ENCODE data around the gene VWA5B1. TPM values are rescaled to one million over a fixed set of nuclear protein-coding genes. Genes with fewer than 3 reads are reported as not detected.

The VWA5B1 gene
- total RNA-seq, 4 donors from 2014 or later, result not detected

GRCh38 chr1:20312818-20313217, 22.1 kb downstream of the VWA5B1 start:
- H3K36me3 ChIP-seq, result no peaks in the 10 kb centered on the region
- DNase-seq (ENCODE audit: low spot score in 2 of 2), result no peak
- no peak overlapping the region for H3K4me3 ChIP-seq
- no peaks in the 10 kb centered on the region for H3K9me3 ChIP-seq
- TF ChIP-seq CTCF (IDR thresholded peaks at IDR 0.05) (no peak), POLR2A (IDR thresholded peaks at IDR 0.05) (no peak), EP300 (IDR thresholded peaks at IDR 0.05) (no peak)
- H3K4me1 ChIP-seq, result no peaks in the 10 kb centered on the region
- 91 to 93% methylated on average over 11 to 12 of the region's 12 CpGs for WGBS, 2 donors
- no peaks in the 10 kb centered on the region for H3K27me3 ChIP-seq
- no peak overlapping the region for H3K27ac ChIP-seq

- peaks cover 0 to 4% of the 10 kb centered on the region in 2 donors for H3K27me3 ChIP-seq
- WGBS, 2 donors, result 91 to 92% methylated on average over 11 of the region's 11 CpGs
- no peaks in the 10 kb centered on the region for H3K9me3 ChIP-seq
- H3K4me1 ChIP-seq, result no peaks in the 10 kb centered on the region
- TF ChIP-seq EP300 (IDR thresholded peaks at IDR 0.05) (no peak), CTCF (IDR thresholded peaks at IDR 0.05) (no peak)
- no peak overlapping the region for H3K4me3 ChIP-seq
- H3K27ac ChIP-seq, result no peak overlapping the region
- no peaks in the 10 kb centered on the region for H3K36me3 ChIP-seq
- no peak for DNase-seq (ENCODE audit: low spot score in 2 of 2)
Measured at GRCh38 chr1:20317471-20317870, 26.8 kb downstream of the VWA5B1 start.

- H3K27ac ChIP-seq, result no peak overlapping the region
- no peaks in the 10 kb centered on the region for H3K36me3 ChIP-seq
- 89 to 91% methylated on average over 12 to 14 of the region's 14 CpGs for WGBS, 2 donors
- H3K4me3 ChIP-seq, result no peak overlapping the region
- no peak for DNase-seq (ENCODE audit: low spot score in 2 of 2)
- peaks cover 0 to 4% of the 10 kb centered on the region in 2 donors for H3K27me3 ChIP-seq
- no peak for TF ChIP-seq POLR2A (IDR thresholded peaks at IDR 0.05)
- TF ChIP-seq CTCF (IDR thresholded peaks at IDR 0.05), result no peak
- TF ChIP-seq EP300 (IDR thresholded peaks at IDR 0.05), result no peak
- no peaks in the 10 kb centered on the region for H3K4me1 ChIP-seq
- no peaks in the 10 kb centered on the region for H3K9me3 ChIP-seq
Measured at GRCh38 chr1:20318521-20318920, 27.8 kb downstream of the VWA5B1 start.

GRCh38 chr1:20318971-20319370, 28.3 kb downstream of the VWA5B1 start:
- H3K27ac ChIP-seq, result no peak overlapping the region
- H3K9me3 ChIP-seq, result no peaks in the 10 kb centered on the region
- H3K4me1 ChIP-seq, result no peaks in the 10 kb centered on the region
- WGBS, 2 donors, result 74% methylated on average over 4 of the region's 4 CpGs
- no peaks in the 10 kb centered on the region for H3K36me3 ChIP-seq
- H3K27me3 ChIP-seq, result peaks cover 0 to 7% of the 10 kb centered on the region in 2 donors
- no peak overlapping the region for H3K4me3 ChIP-seq
- DNase-seq (ENCODE audit: low spot score in 2 of 2), result no peak
- TF ChIP-seq POLR2A (IDR thresholded peaks at IDR 0.05) (no peak), EP300 (IDR thresholded peaks at IDR 0.05) (no peak), CTCF (IDR thresholded peaks at IDR 0.05) (no peak)

- Histone ChIP-seq H3K27me3 (peaks cover 0 to 12% of the 10 kb centered on the region in 2 donors), H3K4me1 (no peaks in the 10 kb centered on the region), H3K4me3 (no peak overlapping the region), H3K36me3 (no peaks in the 10 kb centered on the region), H3K9me3 (no peaks in the 10 kb centered on the region), H3K27ac (no peak overlapping the region)
- no peak for TF ChIP-seq EP300 (IDR thresholded peaks at IDR 0.05)
- no peak for TF ChIP-seq POLR2A (IDR thresholded peaks at IDR 0.05)
- no peak for TF ChIP-seq CTCF (IDR thresholded peaks at IDR 0.05)
- WGBS, 2 donors, result 76 to 79% methylated on average over 11 of the region's 11 CpGs
- DNase-seq (ENCODE audit: low spot score in 2 of 2), result no peak
Measured at GRCh38 chr1:20319456-20320220, 29.0 kb downstream of the VWA5B1 start.

All from tibial nerve (tissue), 4 donors.